Epithelial cell of alveolus of lung (primary cell): ENCODE measurements around the gene DKC1. TPM values are rescaled to one million over a fixed set of nuclear protein-coding genes. Genes with fewer than 3 reads are reported as not detected.

ENCODE experiments used
- total RNA-seq: library from RNA; depleted of rRNA; stranded (reverse); fragments of >200 nt; gene quantifications from 2 replicates; pipeline ENCODE4 v1.2.1, GENCODE V29; 2015

Gene DKC1
- 15.6 and 29.2 TPM in 2 replicates for total RNA-seq

DNA sequence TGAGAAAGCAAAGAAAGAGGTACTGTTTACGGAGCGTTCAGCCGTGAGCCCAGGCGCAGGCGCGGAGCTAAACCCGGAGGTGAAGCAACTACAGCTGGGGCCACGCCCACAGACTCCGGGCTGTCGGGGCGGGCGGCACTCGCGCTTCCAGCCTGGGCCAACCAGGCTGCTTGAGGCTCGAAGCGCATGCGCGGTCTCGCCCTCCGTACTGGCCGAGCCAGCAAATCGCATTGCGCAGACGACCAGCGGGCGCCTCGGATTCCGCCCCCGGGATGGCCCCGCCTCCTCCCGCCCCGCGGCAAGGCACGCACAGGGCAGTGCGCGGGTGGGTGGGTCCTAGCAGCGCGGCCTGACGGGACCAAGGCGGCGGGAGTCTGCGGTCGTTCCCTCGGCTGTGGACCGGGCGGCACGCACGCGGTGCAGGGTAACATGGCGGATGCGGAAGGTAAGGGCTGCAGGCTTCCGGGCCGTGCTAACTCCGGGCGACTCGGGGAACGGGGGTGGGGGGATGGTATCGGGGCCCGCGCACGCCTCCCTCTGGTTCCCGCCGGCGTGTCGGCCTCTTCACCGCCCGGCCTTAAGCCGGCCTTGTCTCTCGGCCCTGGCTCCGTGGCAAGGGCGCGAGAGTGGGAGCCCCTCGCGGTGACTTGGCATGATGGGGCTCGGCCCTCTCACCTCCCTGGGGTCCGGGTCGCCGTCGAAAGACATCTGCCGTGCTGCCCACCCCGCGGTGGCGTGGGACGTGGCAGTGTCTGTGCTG, at the start of gene DKC1:
TSS of gene DKC1 (plus strand) at position 328 of the 760 bp plus-strand sequence. CDS start at position 430, 102 bp downstream.

GRCh38 chrX:154750301-154751202, 12.1 kb upstream of the DKC1 start, which contains the start of gene GAB3:
TSS of gene GAB3 (minus strand) at chrX:154751077. CDS start at chrX:154751025, 52 bp downstream.

GRCh38 chrX:154804957-154805695, 42.5 kb downstream of the DKC1 start, which contains the start of gene MPP1:
TSS of gene MPP1 (minus strand) at chrX:154805485. CDS start at chrX:154805373, 112 bp downstream.

Other genes starting within 250 kb of the DKC1 start
- gene FAM3A, start 246.6 kb upstream of the DKC1 start, total RNA-seq = 33.1 and 37.7 TPM in 2 replicates
- 172 and 216 TPM in 2 replicates for gene G6PD, start 216.0 kb upstream of the DKC1 start, total RNA-seq
- 29.2 and 58.2 TPM in 2 replicates for gene IKBKG, start 215.2 kb upstream of the DKC1 start, total RNA-seq
- not detected in 2 replicates for gene CTAG1A, start 177.7 kb upstream of the DKC1 start, total RNA-seq
- not detected in 2 replicates for gene CTAG1B, start 143.6 kb upstream of the DKC1 start, total RNA-seq
- gene CTAG2, start 109.3 kb upstream of the DKC1 start, total RNA-seq = not detected in 2 replicates
- 0.40 and 1.9 TPM in 2 replicates for gene GAB3, start 11.8 kb upstream of the DKC1 start, total RNA-seq
- 25.0 and 26.8 TPM in 2 replicates for gene MPP1, start 42.6 kb downstream of the DKC1 start, total RNA-seq
- gene SMIM9, start 71.8 kb downstream of the DKC1 start, total RNA-seq = not detected in 2 replicates
- 10.3 and 10.7 TPM in 2 replicates for gene F8A1, start 123.5 kb downstream of the DKC1 start, total RNA-seq